Endothelial cell of umbilical vein (primary cell): ENCODE results near the gene ADGRB2.

Experiments used
- CTCF ChIP-seq, 2 donors: IDR thresholded peaks; 1 replicate in 1 of 2; 2 replicates in 1 of 2; pipeline ENCODE4 v1.5.1; 2011; ENCODE audit warnings: low read length in 2 of 2, mild to moderate bottlenecking in 2 of 2, moderate library complexity in 2 of 2, control low read depth in 1 of 2, inconsistent platforms in 1 of 2, low read depth in 1 of 2; ENCODE audit not compliant: insufficient read depth in 1 of 2; ENCODE audit errors: extremely low read depth in 1 of 2
- EZH2 ChIP-seq: IDR thresholded peaks from 2 replicates; pipeline ENCODE4 v1.6.1; 2012; ENCODE audit warnings: borderline replicate concordance, low read depth, mild to moderate bottlenecking, moderate library complexity, low read length, inconsistent platforms; ENCODE audit not compliant: severe bottlenecking
- POLR2A ChIP-seq: IDR thresholded peaks from 2 replicates; pipeline ENCODE4 v1.6.1; 2012; ENCODE audit warnings: low read depth, mild to moderate bottlenecking, control low read depth, low read length
- TF ChIP-seq, protein P1 (sequence below): IDR thresholded peaks from 2 replicates; pipeline ENCODE4 v1.6.1; 2011; ENCODE audit not compliant: insufficient read depth, insufficient read length

GRCh38 chr1:31787786-31788137 is 23.6 kb upstream of the ADGRB2 start:
- TF ChIP-seq CTCF (IDR thresholded peaks at IDR 0.05; ENCODE audit: extremely low read depth in 1 of 2, insufficient read depth in 1 of 2, low read depth in 1 of 2, low read length in 2 of 2) = no peak
- TF ChIP-seq, protein P1, sequence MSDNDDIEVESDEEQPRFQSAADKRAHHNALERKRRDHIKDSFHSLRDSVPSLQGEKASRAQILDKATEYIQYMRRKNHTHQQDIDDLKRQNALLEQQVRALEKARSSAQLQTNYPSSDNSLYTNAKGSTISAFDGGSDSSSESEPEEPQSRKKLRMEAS = no peak
- TF ChIP-seq POLR2A = no peak
- no peak for TF ChIP-seq EZH2
